OCI-LY1 (cell line): Measurements from ENCODE around the gene DDX50.

ENCODE experiments used
- H2AFZ ChIP-seq: fragments of 200-600 bp; sonication (generic), shearing (Covaris generic); 2 replicates; pipeline ENCODE4 v1.6.0; 2014; ENCODE audit warnings: antibody characterized with exemption, mild to moderate bottlenecking, low read length
- H3F3A ChIP-seq: fragments of 200-600 bp; sonication (generic), shearing (Covaris generic); 2 replicates; pipeline ENCODE4 v1.6.0; 2014; ENCODE audit warnings: mild to moderate bottlenecking, antibody characterized with exemption, low read length, moderate library complexity; ENCODE audit not compliant: insufficient read depth
- H3K27ac ChIP-seq: fragments of 200-600 bp; sonication (generic); 2 replicates; pipeline ENCODE4 v1.5.1; 2014; ENCODE audit warnings: low read length, mixed run types, mild to moderate bottlenecking, low read depth; ENCODE audit not compliant: poor library complexity, severe bottlenecking
- H3K27me3 ChIP-seq: fragments of 200-600 bp; sonication (generic); 2 replicates; pipeline ENCODE4 v1.6.0; 2014; ENCODE audit warnings: antibody characterized with exemption, mild to moderate bottlenecking, low read length, moderate library complexity; ENCODE audit not compliant: insufficient read depth
- H3K36me3 ChIP-seq: fragments of 200-600 bp; sonication (generic); 2 replicates; pipeline ENCODE4 v1.6.1; 2014; ENCODE audit warnings: mild to moderate bottlenecking, antibody characterized with exemption, low read length, moderate library complexity, mixed read lengths; ENCODE audit not compliant: insufficient read depth
- H3K4me1 ChIP-seq: fragments of 200-600 bp; sonication (generic); 2 replicates; pipeline ENCODE4 v1.5.1; 2014; ENCODE audit warnings: mild to moderate bottlenecking, low read length, moderate library complexity; ENCODE audit not compliant: insufficient read depth, severe bottlenecking
- H3K4me2 ChIP-seq: fragments of 200-600 bp; sonication (generic), shearing (Covaris generic); 2 replicates; pipeline ENCODE4 v1.6.1; 2014; ENCODE audit warnings: low read length
- H3K4me3 ChIP-seq: fragments of 200-600 bp; sonication (generic); 2 replicates; pipeline ENCODE4 v1.5.1; 2014; ENCODE audit warnings: low read length, low read depth, mild to moderate bottlenecking, mixed read lengths; ENCODE audit not compliant: poor library complexity, severe bottlenecking
- H3K79me2 ChIP-seq: fragments of 200-600 bp; shearing (Covaris generic); 2 replicates; pipeline ENCODE4 v1.6.1; 2016; ENCODE audit warnings: mixed run types, low read length, mixed read lengths; ENCODE audit not compliant: insufficient read depth
- H3K9ac ChIP-seq: fragments of 200-600 bp; sonication (generic), shearing (Covaris generic); 2 replicates; pipeline ENCODE4 v1.6.1; 2014; ENCODE audit warnings: mild to moderate bottlenecking, low read length, mixed read lengths
- H3K9me2 ChIP-seq: fragments of 200-600 bp; sonication (generic), shearing (Covaris generic); 2 replicates; pipeline ENCODE4 v1.6.1; 2014; ENCODE audit warnings: low read depth, mild to moderate bottlenecking, low read length, mixed read lengths
- H3K9me3 ChIP-seq: fragments of 200-600 bp; shearing (Covaris generic); 2 replicates; pipeline ENCODE4 v1.6.1; 2014; ENCODE audit warnings: low read length, mixed read lengths
- H4K20me1 ChIP-seq: fragments of 200-600 bp; sonication (generic), shearing (Covaris generic); 2 replicates; pipeline ENCODE4 v1.6.0; 2016; ENCODE audit warnings: mild to moderate bottlenecking, low read length; ENCODE audit not compliant: insufficient read depth
- EZH2 ChIP-seq: fragments of 200-600 bp; sonication (generic), shearing (Covaris generic); IDR thresholded peaks from 2 replicates; pipeline ENCODE4 v1.8.0; 2017; ENCODE audit warnings: borderline replicate concordance, mixed run types, mild to moderate bottlenecking, antibody characterized with exemption, low read length, moderate library complexity, mixed read lengths
- TF ChIP-seq, protein P1 (sequence below): fragments of 200-600 bp; sonication (generic), shearing (Covaris generic); IDR thresholded peaks from 2 replicates; pipeline ENCODE4 v1.5.1; 2017; ENCODE audit warnings: mild to moderate bottlenecking, antibody characterized with exemption, low read length, moderate library complexity, mixed read lengths

DDX50 gene

DNA sequence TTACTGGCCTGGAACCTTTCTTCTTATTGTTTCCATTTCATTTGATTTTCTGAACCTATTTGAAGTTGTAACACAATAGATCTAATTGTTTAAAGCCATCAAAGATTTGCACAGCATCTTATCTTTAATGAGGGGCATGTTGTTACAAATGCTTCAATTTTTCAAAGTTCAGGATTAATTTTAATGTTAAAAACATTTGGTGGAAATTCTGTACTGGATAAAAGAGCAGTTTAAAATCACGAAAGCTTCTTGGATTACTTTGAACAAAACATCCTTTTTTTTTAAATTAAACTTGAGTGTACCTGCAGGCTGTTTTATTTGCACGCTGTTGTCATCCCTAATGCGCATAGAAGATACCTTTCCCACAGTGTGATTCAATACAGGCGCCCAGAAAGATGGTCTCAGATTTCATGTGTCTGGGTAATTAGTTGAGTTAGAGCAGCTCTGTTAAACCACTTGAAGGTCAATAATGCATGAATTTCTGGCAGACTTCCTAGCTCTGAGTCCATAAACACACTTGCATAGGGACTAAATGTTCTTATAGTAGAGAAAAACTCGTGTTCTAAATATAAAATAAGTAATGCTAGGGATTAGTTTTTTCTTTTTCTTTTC is 29.3 kb upstream of the DDX50 start:
- H3K36me3 ChIP-seq: no peaks in the 10 kb centered on the region; the same call in 1 of the 2 replicates
- H3K4me1 ChIP-seq: no peaks in the 10 kb centered on the region
- H3K9ac ChIP-seq: no peak overlapping the region
- H4K20me1 ChIP-seq: no peaks in the 10 kb centered on the region
- no peaks in the 10 kb centered on the region for H3K9me3 ChIP-seq
- H3K4me3 ChIP-seq: no peak overlapping the region
- H3F3A ChIP-seq: no peaks in the 10 kb centered on the region
- no peaks in the 10 kb centered on the region for H3K9me2 ChIP-seq
- H3K27ac ChIP-seq: no peak overlapping the region
- H2AFZ ChIP-seq: no peak overlapping the region
- H3K27me3 ChIP-seq: no peaks in the 10 kb centered on the region; the same call in 1 of the 2 replicates
- TF ChIP-seq EZH2: no peak
- TF ChIP-seq, protein P1, sequence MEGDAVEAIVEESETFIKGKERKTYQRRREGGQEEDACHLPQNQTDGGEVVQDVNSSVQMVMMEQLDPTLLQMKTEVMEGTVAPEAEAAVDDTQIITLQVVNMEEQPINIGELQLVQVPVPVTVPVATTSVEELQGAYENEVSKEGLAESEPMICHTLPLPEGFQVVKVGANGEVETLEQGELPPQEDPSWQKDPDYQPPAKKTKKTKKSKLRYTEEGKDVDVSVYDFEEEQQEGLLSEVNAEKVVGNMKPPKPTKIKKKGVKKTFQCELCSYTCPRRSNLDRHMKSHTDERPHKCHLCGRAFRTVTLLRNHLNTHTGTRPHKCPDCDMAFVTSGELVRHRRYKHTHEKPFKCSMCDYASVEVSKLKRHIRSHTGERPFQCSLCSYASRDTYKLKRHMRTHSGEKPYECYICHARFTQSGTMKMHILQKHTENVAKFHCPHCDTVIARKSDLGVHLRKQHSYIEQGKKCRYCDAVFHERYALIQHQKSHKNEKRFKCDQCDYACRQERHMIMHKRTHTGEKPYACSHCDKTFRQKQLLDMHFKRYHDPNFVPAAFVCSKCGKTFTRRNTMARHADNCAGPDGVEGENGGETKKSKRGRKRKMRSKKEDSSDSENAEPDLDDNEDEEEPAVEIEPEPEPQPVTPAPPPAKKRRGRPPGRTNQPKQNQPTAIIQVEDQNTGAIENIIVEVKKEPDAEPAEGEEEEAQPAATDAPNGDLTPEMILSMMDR: no peak
- H3K4me2 ChIP-seq: no peak overlapping the region
- no peaks in the 10 kb centered on the region for H3K79me2 ChIP-seq

DNA sequence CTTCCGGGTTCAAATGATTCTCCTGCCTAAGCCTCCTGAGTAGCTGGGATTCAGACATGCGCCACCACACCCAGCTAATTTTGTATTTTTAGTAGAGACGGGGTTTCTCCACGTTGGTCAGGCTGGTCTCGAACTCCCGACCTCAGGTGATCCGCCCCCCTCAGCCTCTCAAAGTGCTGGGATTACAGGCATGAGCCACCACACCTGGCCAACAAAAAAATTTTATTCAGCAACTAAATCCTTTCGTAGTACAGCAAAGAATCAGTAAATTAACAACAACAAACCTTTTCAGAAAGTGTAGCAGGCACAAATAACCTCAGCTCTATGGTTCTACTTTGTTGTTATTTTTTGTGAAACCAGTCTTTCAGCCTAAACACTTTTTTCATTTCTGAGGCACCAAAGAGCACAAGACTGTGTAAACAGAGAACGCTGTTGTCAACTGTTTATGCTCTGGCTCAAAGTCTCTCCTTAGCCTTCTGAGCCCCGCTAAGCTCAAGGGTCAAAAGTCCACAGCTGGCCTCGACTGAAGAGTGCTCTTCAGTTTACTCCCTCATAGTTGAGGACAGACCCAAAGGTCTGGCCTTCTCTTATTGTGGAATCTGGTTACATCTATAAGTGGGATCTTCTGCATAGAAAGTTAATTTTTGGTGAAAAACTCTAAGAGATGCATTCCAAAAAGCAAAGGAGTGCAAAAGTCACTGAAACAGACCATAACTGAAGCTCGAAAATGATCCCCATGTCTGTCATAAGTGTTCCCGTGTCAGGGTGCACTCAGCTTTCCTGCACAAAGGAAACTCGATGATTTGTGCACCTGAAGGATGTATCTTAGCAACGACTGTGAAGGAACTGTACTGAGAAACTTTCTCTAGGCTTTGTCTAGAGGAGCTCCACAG is 24.6 kb upstream of the DDX50 start:
- no peaks in the 10 kb centered on the region for H3K9me3 ChIP-seq
- H3K4me3 ChIP-seq: no peak overlapping the region
- no peaks in the 10 kb centered on the region for H3K36me3 ChIP-seq
- TF ChIP-seq, protein P1: no peak
- no peak for TF ChIP-seq EZH2
- no peaks in the 10 kb centered on the region for H3K4me1 ChIP-seq
- H3K9ac ChIP-seq: no peak overlapping the region
- no peak overlapping the region for H3K4me2 ChIP-seq
- H3K27me3 ChIP-seq: no peaks in the 10 kb centered on the region
- H4K20me1 ChIP-seq: no peaks in the 10 kb centered on the region
- no peak overlapping the region for H2AFZ ChIP-seq
- H3K79me2 ChIP-seq: no peaks in the 10 kb centered on the region
- no peaks in the 10 kb centered on the region for H3F3A ChIP-seq
- H3K9me2 ChIP-seq: no peaks in the 10 kb centered on the region
- H3K27ac ChIP-seq: no peak overlapping the region

DNA sequence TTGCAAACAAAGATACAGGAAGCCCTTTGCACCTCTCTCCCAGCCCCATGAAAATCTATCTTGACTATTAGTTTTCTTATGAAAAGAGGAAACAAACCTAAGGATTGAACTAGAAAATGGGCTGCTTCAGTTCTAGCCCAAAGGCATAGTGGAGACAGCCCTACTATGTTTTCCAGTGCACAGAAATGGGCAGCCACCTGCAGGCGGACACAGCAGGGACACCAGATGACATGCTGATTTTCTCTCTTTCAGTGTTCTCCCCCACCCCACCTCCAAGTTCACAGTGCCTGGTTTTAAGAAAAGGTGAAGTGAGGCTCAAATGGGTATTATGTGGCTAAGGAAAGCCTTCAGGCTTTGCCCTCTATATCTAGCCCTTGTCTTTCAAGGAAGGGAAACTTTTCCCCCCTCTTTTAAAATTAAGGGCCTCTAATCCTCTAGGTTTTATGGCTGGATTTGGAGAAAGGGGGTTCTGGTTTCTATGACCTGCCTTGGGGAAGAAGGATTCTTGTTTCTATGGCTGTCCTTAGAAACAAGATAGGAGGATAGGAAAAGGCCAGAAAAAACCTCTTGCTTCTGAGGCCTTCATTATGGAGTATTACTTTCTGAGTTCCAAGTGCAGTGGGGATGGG is 23.5 kb upstream of the DDX50 start:
- Histone ChIP-seq H3K36me3 (no peaks in the 10 kb centered on the region), H3K79me2 (no peaks in the 10 kb centered on the region), H3K27ac (no peak overlapping the region), H3K4me1 (no peaks in the 10 kb centered on the region), H3K9me2 (no peaks in the 10 kb centered on the region), H3K9ac (no peak overlapping the region), H3K4me2 (no peak overlapping the region), H3F3A (no peaks in the 10 kb centered on the region), H3K4me3 (no peak overlapping the region), H3K27me3 (no peaks in the 10 kb centered on the region), H3K9me3 (no peaks in the 10 kb centered on the region), H2AFZ (no peak overlapping the region), H4K20me1 (no peaks in the 10 kb centered on the region)
- TF ChIP-seq, protein P1: no peak
- no peak for TF ChIP-seq EZH2
